NCI-H524 treated with DMSO at 0.1 percent for 48 hours (cell line): ENCODE results near the gene GAPT.

ENCODE experiments used
- DNase-seq: peaks from one replicate; lab custom pipeline; 2025; lab: John Stamatoyannopoulos, UW

GAPT gene

GRCh38 chr5:58460732-58461286, 30.4 kb upstream of the GAPT start:
- peak; percentile 5 for DNase-seq

- no peak for DNase-seq
These were observed 29.1 kb upstream of the GAPT start for GRCh38 chr5:58462154-58462553.

GRCh38 chr5:58462623-58463230, 28.5 kb upstream of the GAPT start:
- no peak for DNase-seq

GRCh38 chr5:58466939-58467338, 24.3 kb upstream of the GAPT start:
- DNase-seq = no peak

GRCh38 chr5:58469896-58470295, 21.3 kb upstream of the GAPT start:
- no peak for DNase-seq

GRCh38 chr5:58475404-58475803, 15.8 kb upstream of the GAPT start:
- no peak for DNase-seq

- DNase-seq = no peak
These were observed 13.4 kb upstream of the GAPT start for GRCh38 chr5:58477760-58478376.

GRCh38 chr5:58481066-58481676, 10.1 kb upstream of the GAPT start:
- DNase-seq = no peak

GRCh38 chr5:58481828-58482227, 9.4 kb upstream of the GAPT start:
- DNase-seq = no peak

GRCh38 chr5:58482536-58482935, 8.7 kb upstream of the GAPT start:
- no peak for DNase-seq

- DNase-seq = no peak
These were observed 6.7 kb upstream of the GAPT start for GRCh38 chr5:58484505-58484904.

GRCh38 chr5:58486290-58486689, 4.9 kb upstream of the GAPT start:
- no peak for DNase-seq

GRCh38 chr5:58490402-58491050, 709 bp upstream of the GAPT start:
- no peak for DNase-seq

GRCh38 chr5:58493141-58493540, 1.9 kb downstream of the GAPT start:
- no peak for DNase-seq

GRCh38 chr5:58496488-58496887, 5.3 kb downstream of the GAPT start:
- DNase-seq = no peak

- no peak for DNase-seq
These were observed 6.2 kb downstream of the GAPT start for GRCh38 chr5:58497386-58497785.

- no peak for DNase-seq
These were observed 6.7 kb downstream of the GAPT start for GRCh38 chr5:58497921-58498320.

GRCh38 chr5:58498340-58498942, 7.2 kb downstream of the GAPT start:
- DNase-seq = no peak

GRCh38 chr5:58499231-58499630, 8.0 kb downstream of the GAPT start:
- DNase-seq = no peak

- DNase-seq = no peak
These were observed 8.7 kb downstream of the GAPT start for GRCh38 chr5:58499941-58500340.

- DNase-seq = no peak
These were observed 10.7 kb downstream of the GAPT start for GRCh38 chr5:58501778-58502417.
